A549 (cell line): Measurements from ENCODE around the gene PNLIPRP1.

Experiments used
- HDAC2 ChIP-seq: fragments of 200-600 bp; sonication (generic); IDR thresholded peaks from 2 replicates; pipeline ENCODE4 v1.6.1; 2016
- POLR2A ChIP-seq: IDR thresholded peaks from 2 replicates; pipeline ENCODE4 v1.6.1; 2012; ENCODE audit warnings: mild to moderate bottlenecking, low read length

DNA sequence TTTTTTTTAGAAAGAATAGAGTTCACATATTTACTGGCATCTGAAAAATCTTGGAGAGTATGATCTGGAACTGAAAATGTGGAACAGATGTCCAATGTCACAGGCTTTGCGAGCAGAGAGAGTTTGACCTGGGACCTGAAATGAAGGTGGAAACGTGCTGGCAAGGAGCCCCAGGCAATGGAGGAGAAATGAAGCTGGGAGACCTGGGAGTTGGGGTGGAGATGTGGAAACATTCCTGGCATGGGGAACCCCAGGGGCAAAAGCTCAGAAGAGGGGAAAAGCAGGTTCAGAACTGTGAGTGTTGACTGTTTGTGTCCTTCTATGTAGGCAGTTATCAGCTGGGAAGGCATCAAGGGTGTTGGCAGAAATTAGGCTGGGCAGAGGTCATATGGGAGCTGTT lies 22.7 kb downstream of the PNLIPRP1 start:
- TF ChIP-seq POLR2A (no peak), HDAC2 (no peak)
